ENCODE data around the gene AFMID.
A peak's percentile ranks its signal among the peaks of the same experiment; 100 is the strongest.

The AFMID gene

DNA sequence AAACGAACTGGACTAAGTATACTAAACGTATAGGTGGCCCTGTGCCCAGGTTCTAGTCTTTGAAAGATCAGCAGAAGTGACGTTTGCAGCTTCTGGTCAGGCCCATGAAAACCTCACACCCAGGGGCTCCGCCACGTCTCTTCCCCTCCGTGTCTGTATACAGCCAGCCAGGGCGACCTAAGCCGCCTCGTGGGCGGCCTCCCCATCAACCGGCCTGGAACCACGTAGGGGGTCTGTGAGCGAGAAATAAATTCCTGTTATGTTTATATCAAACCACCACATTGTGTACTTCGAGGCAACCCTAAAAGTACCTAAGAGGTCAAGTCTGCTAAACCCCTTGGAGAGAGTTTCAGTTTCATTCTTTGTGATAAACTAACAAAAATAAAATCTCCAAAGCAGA is 7.1 kb upstream of the AFMID start:
- no peak for DNase-seq

DNA sequence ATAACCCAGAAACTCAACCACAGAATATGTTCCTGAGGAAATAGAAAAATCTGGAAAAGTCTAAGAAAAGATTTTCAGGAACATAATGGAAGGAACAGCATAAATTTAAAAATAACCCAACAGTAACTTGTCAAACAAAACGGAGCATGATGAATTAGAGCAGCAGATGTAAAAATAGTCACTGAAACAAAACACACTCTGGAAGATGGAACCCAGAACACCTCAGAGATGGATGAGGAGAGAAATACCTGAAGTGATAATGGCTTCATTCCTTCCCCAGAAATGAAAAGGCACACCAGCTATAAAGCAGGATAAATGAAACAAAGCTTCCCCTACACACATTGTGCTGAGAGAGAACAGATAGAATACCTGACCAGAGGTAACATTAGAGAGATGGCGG is 6.7 kb upstream of the AFMID start:
- DNase-seq: no peak

DNA sequence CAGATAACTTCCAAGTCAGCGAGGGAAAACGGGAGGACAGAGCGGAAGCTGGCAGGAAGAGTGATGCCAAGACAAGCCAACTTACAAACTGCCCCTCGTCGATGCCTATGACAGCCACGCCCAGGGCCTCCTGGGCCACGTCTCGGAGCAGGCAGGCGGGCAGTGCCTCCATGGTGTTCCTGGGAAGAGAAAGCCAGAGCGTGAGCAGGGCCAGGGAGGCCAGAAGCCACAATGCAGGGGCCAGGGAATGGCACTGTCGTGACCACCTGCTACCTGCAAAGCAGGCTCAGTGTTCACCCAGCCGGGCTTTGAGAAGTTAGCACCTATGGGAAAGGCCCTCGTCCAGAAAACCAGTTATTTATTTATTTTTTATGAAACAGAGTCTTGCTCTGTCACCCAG is 4.7 kb upstream of the AFMID start:
- DNase-seq: no peak

DNA sequence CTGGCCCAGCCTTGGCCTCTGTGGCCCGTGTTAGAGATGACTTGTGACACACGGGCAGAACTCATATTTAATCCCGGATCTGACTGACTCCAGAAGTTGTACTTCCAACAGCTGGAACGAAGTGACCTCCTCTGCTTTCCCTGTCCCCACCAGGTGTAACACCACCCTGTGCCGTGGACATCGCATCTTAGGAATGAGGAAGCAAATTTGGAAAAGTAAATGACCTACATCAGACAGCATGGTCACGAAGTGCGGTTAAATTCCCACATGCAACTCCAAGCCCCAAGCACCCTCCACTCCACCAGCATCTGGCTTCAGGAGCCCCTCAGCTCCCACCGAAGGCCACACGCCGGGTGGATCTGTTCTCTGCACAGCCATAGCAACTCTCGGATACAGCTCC is 3.2 kb upstream of the AFMID start:
- no peak for DNase-seq

DNA sequence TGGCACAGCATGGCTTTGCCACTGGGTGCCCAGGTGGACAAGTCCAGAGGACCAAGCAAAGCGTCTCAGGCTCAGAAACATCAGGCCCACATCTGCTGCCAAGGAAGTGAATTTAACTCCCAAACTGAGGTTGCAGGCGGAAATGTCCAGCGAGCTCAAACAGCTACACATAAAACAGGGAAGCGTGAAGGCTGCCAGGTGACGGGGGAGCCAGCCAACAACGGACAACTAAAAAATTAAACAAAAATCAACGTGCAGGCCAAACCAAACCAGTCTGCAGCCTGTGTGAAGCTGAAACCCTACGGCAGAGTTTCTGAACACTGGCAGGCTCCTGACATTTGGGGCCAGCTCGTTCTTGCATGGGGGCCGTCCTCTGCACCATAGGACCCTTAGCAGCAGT is 2.8 kb upstream of the AFMID start:
- DNase-seq: no peak

DNA sequence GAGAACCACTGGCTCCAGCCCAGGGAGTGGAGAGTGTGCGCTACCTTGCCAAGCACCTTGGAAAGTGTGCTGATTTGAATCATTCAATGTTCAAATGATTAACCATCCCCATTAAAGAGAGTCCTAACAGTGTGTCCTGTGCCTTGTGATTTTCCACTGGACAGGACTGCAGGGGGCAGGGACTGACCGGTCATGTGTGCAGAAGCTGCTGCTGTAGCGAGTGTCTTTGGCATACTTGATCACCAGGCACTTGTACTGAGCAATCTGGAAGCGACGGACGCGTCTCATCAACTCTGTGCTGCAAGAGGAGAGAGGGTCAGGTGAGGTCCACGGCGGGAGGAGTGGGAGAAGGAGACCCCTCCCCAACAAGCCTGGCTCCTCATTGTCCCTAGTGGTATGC is 2.3 kb upstream of the AFMID start:
- no peak for DNase-seq

DNA sequence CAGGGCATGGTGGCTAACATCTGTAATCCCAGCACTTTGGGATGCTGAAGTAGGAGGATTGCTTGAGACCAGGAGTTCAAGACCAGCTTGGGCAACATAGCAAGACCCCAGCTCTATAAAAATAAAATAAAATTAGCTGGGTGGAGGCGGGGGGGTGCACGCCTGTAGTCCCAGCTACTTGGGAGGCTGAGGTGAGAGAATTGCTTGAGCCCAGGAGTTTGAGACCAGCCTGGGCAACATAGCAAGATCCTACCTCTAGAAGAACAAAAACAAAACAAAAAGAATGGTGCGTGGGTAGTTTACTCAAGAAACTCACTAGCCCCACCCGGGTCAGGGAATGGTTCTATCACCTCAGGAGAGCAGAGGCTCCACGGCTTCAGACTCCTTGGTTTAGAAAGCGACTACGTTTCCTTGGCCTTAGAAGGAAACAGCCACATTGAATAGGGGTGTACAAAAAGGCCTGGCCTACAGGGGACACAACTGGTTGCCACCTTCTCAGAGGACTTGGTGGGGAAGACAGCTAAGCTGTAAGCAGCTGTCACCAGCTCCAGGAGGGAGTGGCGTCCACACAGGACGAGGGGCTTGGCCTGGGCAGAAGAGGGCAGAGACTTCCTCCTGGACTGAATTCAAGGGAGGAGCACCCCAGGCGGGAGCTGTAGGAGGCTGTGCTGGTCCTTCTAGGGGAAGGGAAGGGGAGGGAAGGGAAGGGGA is 1.0 kb upstream of the AFMID start:
- DNase-seq: no peak

DNA sequence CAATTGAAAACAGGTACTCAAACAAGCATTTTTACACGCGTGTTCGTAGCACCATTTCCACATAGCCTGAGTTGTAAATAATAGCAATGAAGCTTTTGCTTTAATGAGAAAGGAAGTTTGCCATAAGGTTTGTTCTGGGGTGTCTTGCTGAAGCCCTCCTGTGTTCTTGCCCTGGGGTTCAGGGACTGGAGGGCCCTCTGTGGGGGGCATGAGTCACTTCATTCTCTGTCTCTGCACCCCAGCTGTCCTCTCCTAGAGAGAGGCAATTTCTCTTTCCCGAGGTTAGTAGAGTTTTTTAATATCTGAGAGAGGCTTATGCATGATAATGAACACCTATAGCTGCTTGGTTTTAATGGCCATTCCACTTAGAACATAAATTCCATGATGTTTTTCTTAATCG is 9.6 kb downstream of the AFMID start:
- DNase-seq: no peak

DNA sequence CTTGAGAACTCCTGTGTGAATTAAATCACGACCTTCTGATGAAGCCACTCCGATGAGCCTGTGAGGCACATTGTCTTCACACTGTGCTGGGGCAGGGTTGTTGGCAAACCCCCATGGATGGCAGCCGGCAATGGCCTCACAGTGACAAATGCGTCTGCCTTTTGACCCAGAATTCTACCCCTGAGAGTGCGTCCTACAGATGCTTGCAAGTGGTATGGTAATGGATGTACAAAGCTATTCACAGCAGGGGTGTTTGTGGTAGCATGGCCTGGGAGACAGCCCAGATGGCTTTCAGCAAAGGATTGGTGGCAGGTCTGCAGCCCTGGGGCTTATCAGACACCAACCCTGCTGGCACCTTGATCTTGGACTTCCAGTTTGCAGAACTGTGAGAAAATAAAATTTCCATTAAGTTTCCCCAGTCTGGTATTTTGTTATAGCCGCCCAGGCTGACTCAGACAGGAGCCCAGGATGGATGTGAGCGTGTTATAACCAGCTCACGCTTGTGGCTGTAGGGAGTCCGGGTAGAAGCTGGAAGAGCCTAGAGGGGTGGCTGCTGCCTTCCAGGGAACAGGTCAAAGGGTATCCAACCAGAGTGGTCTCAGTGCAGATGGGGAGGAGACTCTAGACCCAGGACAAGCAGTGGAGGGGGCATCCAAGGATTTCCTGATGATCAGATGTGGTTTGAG is 10.1 kb downstream of the AFMID start:
- no peak for DNase-seq

DNA sequence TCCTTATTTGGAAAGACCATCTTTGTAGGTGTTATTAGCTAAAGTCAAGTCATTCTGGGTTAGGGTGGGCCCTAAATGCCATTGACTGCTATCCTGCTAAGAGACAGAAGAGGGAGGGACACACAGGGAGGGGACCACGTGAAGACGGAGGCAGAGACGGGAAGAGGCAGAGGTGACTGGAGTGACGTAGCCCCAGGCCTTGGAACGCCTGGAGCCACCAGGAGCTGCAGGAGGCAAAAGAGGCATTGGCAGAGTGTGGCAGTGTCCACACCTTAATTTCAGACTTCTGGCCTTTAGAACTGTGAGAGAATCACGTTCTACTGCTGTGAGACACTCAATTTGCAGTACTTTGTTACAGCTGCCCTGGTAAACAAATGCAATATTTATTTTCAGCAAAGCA is 13.3 kb downstream of the AFMID start:
- DNase-seq: no peak

DNA sequence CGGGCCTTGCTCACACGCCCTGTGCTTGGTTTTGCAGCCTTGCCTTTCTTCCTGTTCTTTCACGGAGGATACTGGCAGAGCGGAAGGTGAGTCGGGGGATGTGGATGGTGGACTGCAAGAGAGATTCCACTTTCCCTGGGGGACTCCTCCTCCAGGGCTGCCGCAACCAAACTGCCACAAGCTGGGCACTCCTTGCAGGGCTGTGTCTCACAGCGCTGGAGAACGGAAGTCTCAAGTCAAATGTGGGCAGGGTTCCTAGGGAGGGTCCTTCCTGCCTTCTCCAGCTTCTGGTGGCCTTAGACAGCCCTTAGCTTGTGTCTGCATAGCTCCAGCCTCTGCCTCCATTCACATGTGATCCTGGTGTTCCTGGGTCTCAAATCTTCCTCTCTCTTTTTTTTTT is 15.5 kb downstream of the AFMID start:
- DNase-seq: no peak

DNA sequence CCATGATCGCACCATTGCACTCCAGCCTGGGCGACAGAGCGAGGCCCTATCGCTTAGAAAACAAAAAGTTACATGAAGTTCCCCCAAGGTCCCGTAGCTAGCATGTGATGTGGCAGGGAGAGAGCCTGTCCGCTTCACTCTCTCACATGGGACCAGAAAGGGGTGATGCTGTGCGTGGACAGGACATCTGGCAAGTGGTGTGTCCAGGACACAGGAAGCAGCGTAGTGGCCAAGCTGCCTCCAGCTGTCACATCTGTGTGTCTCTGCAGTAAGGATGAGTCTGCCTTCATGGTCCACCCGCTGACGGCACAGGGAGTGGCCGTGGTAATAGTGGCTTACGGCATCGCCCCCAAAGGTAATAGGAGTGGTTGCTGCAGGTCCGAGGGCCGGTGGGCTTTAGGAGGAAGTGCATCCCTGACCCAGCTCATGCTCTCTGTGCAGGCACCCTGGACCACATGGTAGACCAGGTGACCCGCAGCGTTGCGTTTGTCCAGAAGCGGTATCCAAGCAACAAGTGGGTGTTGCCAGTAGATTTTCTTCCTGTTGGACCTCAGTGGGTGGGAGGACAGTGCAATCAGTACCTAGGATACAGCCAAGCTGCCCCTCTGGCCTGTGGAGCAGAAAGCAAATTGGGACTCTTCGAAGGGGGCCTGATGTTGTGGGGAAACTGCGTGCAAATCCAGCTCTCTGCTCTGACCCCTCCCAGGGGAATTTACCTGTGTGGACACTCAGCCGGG is 17.4 kb downstream of the AFMID start:
- no peak for DNase-seq

DNA sequence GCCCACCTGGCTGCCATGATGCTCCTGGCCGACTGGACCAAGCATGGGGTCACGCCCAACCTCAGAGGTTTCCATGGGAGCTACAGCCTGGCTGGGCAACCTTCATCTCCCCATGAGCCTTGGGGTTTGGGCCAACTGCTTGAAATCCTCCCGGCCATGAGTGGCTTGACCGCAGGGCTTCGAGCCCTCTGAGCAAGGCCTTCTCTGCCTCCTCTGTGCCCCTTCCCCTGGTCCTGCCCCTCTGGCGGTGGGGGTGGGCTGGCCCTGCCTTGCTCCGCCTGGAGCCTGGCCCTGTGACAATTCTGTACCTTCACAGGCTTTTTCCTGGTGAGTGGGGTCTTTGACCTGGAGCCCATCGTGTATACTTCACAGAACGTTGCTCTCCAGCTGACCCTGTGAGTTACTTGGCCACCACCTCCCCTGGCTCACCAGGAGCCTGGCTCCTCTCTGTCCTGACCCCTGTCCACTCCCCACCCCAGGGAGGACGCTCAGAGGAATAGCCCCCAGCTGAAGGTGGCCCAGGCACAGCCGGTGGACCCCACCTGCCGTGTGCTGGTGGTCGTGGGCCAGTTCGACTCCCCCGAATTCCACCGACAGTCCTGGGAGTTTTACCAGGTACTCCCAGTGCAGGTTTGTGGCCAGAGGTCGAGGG is 18.1 kb downstream of the AFMID start:
- DNase-seq: no peak

DNA sequence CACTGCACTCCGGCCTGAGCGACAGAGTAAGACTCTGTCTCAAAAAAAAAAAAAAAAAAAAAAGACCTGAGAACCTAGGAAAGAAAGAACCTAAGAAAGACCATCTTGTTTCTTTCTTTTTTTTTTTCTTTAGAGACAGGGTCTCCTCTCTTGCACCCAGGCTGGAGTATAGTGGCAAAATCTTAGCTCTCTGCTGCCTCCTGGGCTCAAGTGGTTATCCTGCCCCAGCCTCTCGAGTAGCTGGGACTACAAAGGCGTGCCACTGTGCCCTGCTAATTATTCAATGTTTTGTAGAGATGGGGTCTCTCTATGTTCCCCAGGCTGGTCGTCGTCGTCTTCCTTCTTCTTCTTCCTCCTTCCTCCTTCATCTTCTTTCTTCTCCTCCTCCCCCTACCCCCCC is 19.1 kb downstream of the AFMID start:
- DNase-seq: no peak

DNA sequence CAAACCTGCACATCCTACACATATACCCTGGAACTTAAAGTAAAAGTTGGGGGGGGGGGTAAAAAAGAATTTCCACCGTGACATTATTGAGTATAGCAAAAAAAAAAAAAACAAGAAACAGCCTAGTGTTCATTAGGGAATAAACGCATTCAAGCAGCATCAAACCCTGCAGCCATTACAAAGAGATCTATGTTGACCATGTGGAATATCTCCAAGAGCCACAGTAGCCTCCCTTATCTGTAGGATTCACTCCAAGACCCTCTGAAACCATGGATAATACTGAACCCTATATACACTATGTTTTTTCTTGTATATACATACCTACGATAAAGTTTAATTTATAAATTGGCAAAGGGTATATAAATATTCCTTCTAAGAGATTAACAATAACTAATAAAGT is 21.3 kb downstream of the AFMID start:
- no peak for DNase-seq

DNA sequence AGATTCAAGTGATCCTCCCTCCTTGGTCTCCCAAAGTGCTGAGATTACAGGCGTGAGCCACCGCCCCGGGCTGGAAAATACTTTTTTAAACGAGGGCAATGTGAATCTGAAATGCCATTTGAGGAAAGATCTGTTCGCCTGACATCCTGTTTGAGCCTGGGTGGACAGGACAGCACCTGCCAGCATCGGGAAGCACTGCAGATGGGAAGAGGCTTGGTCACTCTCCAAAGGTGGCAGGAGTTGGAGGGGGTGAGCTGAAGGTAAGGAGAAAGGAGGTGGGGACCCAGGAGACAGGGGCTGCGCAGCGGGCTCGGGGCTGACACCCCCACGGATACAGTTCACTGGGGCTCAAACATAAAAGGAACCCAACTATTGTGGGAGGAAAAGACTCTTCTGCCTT is 22.9 kb downstream of the AFMID start:
- no peak for DNase-seq

DNA sequence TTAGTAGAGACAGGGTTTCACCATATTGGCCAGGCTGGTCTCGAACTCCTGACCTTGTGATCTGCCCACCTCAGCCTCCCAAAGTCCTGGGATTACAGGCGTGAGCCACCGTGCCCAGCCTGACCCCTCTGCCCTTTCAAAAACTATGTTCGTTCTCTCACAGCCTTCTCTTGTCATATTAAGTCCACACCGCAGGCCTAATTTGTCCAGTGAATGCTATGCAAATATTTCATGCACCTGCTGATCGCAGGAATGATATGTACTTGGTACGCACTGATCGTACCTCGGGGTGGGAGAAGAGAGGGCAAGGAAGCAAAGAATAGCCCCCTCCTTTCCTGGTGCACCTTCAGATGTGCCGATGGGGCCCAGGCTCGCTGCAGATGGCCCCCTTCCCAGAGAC is 23.9 kb downstream of the AFMID start:
- no peak for DNase-seq

DNA sequence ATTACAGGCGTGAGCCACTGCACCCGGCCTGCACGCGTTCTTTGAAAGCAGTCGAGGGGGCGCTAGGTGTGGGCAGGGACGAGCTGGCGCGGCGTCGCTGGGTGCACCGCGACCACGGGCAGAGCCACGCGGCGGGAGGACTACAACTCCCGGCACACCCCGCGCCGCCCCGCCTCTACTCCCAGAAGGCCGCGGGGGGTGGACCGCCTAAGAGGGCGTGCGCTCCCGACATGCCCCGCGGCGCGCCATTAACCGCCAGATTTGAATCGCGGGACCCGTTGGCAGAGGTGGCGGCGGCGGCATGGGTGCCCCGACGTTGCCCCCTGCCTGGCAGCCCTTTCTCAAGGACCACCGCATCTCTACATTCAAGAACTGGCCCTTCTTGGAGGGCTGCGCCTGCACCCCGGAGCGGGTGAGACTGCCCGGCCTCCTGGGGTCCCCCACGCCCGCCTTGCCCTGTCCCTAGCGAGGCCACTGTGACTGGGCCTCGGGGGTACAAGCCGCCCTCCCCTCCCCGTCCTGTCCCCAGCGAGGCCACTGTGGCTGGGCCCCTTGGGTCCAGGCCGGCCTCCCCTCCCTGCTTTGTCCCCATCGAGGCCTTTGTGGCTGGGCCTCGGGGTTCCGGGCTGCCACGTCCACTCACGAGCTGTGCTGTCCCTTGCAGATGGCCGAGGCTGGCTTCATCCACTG is 27.0 kb downstream of the AFMID start, which contains the start of gene BIRC5:
Gene BIRC5 (plus strand): TSS at position 238 of the 690 bp plus-strand sequence. CDS start 64 bp downstream, at position 302.
- peak; percentile 51 for DNase-seq

DNA sequence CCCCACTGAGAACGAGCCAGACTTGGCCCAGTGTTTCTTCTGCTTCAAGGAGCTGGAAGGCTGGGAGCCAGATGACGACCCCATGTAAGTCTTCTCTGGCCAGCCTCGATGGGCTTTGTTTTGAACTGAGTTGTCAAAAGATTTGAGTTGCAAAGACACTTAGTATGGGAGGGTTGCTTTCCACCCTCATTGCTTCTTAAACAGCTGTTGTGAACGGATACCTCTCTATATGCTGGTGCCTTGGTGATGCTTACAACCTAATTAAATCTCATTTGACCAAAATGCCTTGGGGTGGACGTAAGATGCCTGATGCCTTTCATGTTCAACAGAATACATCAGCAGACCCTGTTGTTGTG is 27.5 kb downstream of the AFMID start:
- no peak for DNase-seq

DNA sequence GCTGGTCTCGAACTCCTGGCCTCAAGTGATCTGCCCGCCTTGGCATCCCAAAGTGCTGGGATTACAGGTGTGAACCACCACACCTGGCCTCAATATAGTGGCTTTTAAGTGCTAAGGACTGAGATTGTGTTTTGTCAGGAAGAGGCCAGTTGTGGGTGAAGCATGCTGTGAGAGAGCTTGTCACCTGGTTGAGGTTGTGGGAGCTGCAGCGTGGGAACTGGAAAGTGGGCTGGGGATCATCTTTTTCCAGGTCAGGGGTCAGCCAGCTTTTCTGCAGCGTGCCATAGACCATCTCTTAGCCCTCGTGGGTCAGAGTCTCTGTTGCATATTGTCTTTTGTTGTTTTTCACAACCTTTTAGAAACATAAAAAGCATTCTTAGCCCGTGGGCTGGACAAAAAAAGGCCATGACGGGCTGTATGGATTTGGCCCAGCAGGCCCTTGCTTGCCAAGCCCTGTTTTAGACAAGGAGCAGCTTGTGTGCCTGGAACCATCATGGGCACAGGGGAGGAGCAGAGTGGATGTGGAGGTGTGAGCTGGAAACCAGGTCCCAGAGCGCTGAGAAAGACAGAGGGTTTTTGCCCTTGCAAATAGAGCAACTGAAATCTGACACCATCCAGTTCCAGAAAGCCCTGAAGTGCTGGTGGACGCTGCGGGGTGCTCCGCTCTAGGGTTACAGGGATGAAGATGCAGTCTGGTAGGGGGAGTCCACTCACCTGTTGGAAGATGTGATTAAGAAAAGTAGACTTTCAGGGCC is 32.4 kb downstream of the AFMID start:
- DNase-seq: no peak

DNA sequence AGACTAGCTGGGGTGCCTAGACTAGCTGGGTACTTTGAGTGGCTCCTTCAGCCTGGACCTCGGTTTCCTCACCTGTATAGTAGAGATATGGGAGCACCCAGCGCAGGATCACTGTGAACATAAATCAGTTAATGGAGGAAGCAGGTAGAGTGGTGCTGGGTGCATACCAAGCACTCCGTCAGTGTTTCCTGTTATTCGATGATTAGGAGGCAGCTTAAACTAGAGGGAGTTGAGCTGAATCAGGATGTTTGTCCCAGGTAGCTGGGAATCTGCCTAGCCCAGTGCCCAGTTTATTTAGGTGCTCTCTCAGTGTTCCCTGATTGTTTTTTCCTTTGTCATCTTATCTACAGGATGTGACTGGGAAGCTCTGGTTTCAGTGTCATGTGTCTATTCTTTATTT is 35.9 kb downstream of the AFMID start:
- DNase-seq: no peak

DNA sequence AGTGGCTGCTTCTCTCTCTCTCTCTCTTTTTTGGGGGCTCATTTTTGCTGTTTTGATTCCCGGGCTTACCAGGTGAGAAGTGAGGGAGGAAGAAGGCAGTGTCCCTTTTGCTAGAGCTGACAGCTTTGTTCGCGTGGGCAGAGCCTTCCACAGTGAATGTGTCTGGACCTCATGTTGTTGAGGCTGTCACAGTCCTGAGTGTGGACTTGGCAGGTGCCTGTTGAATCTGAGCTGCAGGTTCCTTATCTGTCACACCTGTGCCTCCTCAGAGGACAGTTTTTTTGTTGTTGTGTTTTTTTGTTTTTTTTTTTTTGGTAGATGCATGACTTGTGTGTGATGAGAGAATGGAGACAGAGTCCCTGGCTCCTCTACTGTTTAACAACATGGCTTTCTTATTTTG is 36.6 kb downstream of the AFMID start:
- DNase-seq: no peak

Data from SIG-M5 (cell line).